ENCODE data around the gene CORO1C. TPM values are rescaled to one million over a fixed set of nuclear protein-coding genes. Genes with fewer than 3 reads are reported as not detected.

The CORO1C gene
- total and polyA plus RNA-seq, 2 donors (not counting 3 experiments of a cell fraction or from before 2014, with no cell fraction given): 150 to 240 TPM

- POLR2A ChIA-PET: no interaction called here
- intact Hi-C loops (cut with micrococcal nuclease): no loop called here
- no TSS peak for BruUV-seq (replicated peaks)
Observed at GRCh38 chr12:108678104-108678730, 53.1 kb downstream of the CORO1C start.

More at GRCh38 chr12:108678104-108678730, 53.1 kb downstream of the CORO1C start:
- DNase-seq (ENCODE audit: low read depth, low spot score): no peak
- CTCF ChIA-PET: interaction anchor here (1.3 to 2.8 kb wide), 2 partner anchors 9 to 14 kb away, joined by 6 to 14 read pairs; no protein-coding TSS in a partner anchor
- dilution Hi-C loops (cut with MboI; ENCODE audit: extremely low pct_ligation_motif_present, low sequenced_read_pairs): no loop called here
- no peaks in the 10 kb centered on the region for H4K20me1 ChIP-seq (replicated peaks; ENCODE audit: control insufficient read depth, extremely low read depth, insufficient read depth, low read length)
- H3K27me3 ChIP-seq (ENCODE audit: control insufficient read depth in 2 of 2, insufficient read depth in 2 of 2, low read length in 2 of 2): no peaks in the 10 kb centered on the region
- no peaks in the 10 kb centered on the region for H3K9me3 ChIP-seq (replicated peaks; ENCODE audit: control insufficient read depth, insufficient read depth, low read length)
- H3K27ac ChIP-seq (ENCODE audit: insufficient read depth, low read depth, low read length): no peak overlapping the region
- H3K9me1 ChIP-seq (replicated peaks; ENCODE audit: control insufficient read depth, extremely low read depth, insufficient read depth, low read length): no peaks in the 10 kb centered on the region
- H3K4me2 ChIP-seq (ENCODE audit: insufficient read depth, low read length): no peak overlapping the region
- no peak for TF ChIP-seq POLR2AphosphoS5 (IDR thresholded peaks at IDR 0.05; ENCODE audit: insufficient read depth, low read depth, low read length)
- no peak for TF ChIP-seq FOS (IDR thresholded peaks at IDR 0.05; ENCODE audit: borderline replicate concordance, insufficient read depth, low read length)
- no peak for TF ChIP-seq EZH2 (IDR thresholded peaks at IDR 0.05; ENCODE audit: borderline replicate concordance, low read depth, low read length, severe bottlenecking)
- TF ChIP-seq CTCF (IDR thresholded peaks at IDR 0.05; ENCODE audit: extremely low read depth in 1 of 2, insufficient read depth in 1 of 2, low read depth in 1 of 2, low read length in 2 of 2): no peak
- TF ChIP-seq POLR2A (IDR thresholded peaks at IDR 0.05; ENCODE audit: low read depth, low read length): no peak
- TF ChIP-seq MYC (IDR thresholded peaks at IDR 0.05; ENCODE audit: low read depth, low read length): no peak
- TF ChIP-seq MAX (IDR thresholded peaks at IDR 0.05; ENCODE audit: insufficient read depth, insufficient read length): no peak
- TF ChIP-seq JUN (IDR thresholded peaks at IDR 0.05; ENCODE audit: borderline replicate concordance, insufficient read depth, insufficient read length, low read depth): no peak
- no peak for TF ChIP-seq GATA2 (IDR thresholded peaks at IDR 0.05; ENCODE audit: insufficient read depth, insufficient read length, low read depth, low read length)
- FAIRE-seq: no peak
- no peak overlapping the region for H2AFZ ChIP-seq (ENCODE audit: low read depth, low read length)
- H3K9ac ChIP-seq (replicated peaks; ENCODE audit: extremely low read depth, insufficient read depth, low read length): no peak overlapping the region
- peaks cover 2 to 17% of the 10 kb centered on the region in 2 experiments for H3K36me3 ChIP-seq (ENCODE audit: control insufficient read depth in 2 of 2, extremely low read depth in 1 of 2, insufficient read depth in 2 of 2, low read length in 2 of 2)
- peaks cover 7% of the 10 kb centered on the region for H3K4me1 ChIP-seq (ENCODE audit: control insufficient read depth, extremely low read depth, insufficient read depth, low read length)
- no peak overlapping the region for H3K4me3 ChIP-seq (replicated peaks in 1 of 3; ENCODE audit: insufficient read depth in 1 of 3, low read depth in 1 of 3, low read length in 3 of 3)
- peaks cover 67% of the 10 kb centered on the region for H3K79me2 ChIP-seq (ENCODE audit: control insufficient read depth, insufficient read depth, low read length)

Data from endothelial cell of umbilical vein (primary cell).